Trophoblast cell (in vitro differentiated cells and primary cell): ENCODE measurements around the gene USP54.

Experiments used
- DNase-seq, 2 donors: peaks; one replicate each; pipeline ENCODE4 v3.0.0-alpha.2; 2016
- H2AFZ ChIP-seq: 2 replicates; pipeline ENCODE4 v1.6.1; 2013; ENCODE audit warnings: low read length, moderate library complexity, mild to moderate bottlenecking; ENCODE audit not compliant: insufficient read depth, poor library complexity
- H2AK5ac ChIP-seq: 2 replicates; pipeline ENCODE4 v1.6.1; 2013; ENCODE audit warnings: mild to moderate bottlenecking, low read length
- H2BK120ac ChIP-seq: 2 replicates; pipeline ENCODE4 v1.6.1; 2013; ENCODE audit warnings: low read length, mild to moderate bottlenecking, moderate library complexity; ENCODE audit not compliant: insufficient read depth, poor library complexity
- H2BK12ac ChIP-seq: 2 replicates; pipeline ENCODE4 v1.6.1; 2013; ENCODE audit warnings: mild to moderate bottlenecking, low read length, moderate library complexity
- H2BK5ac ChIP-seq: 2 replicates; pipeline ENCODE4 v1.6.1; 2013; ENCODE audit warnings: low read length, low read depth, moderate library complexity, mild to moderate bottlenecking; ENCODE audit not compliant: poor library complexity
- H3K14ac ChIP-seq: 2 replicates; pipeline ENCODE4 v1.6.1; 2013; ENCODE audit warnings: mild to moderate bottlenecking, low read length
- H3K18ac ChIP-seq: 2 replicates; pipeline ENCODE4 v1.6.1; 2013; ENCODE audit warnings: mild to moderate bottlenecking, low read length
- H3K23ac ChIP-seq: 2 replicates; pipeline ENCODE4 v1.6.1; 2013; ENCODE audit warnings: low read length
- H3K27ac ChIP-seq: 2 replicates; pipeline ENCODE4 v1.5.1; 2013; ENCODE audit warnings: low read depth, mild to moderate bottlenecking, inconsistent platforms, low read length, moderate library complexity
- H3K27me3 ChIP-seq: 2 replicates; pipeline ENCODE4 v1.6.1; 2013; ENCODE audit warnings: inconsistent platforms, mild to moderate bottlenecking, low read length, moderate library complexity; ENCODE audit not compliant: insufficient read depth
- H3K36me3 ChIP-seq, 2 experiments: 1 replicate in 1 of 2; 2 replicates in 1 of 2; pipeline ENCODE4 v1.6.1; 2013; ENCODE audit warnings: low read length in 2 of 2, mild to moderate bottlenecking in 2 of 2, moderate library complexity in 1 of 2; ENCODE audit not compliant: insufficient read depth in 2 of 2, control insufficient read depth in 1 of 2
- H3K4ac ChIP-seq: 2 replicates; pipeline ENCODE4 v1.6.1; 2013; ENCODE audit warnings: low read depth, mild to moderate bottlenecking, low read length, moderate library complexity
- H3K4me1 ChIP-seq, 2 experiments: 1 replicate in 1 of 2; 2 replicates in 1 of 2; pipeline ENCODE4 v1.6.1; 2013; ENCODE audit warnings: low read length in 2 of 2, mild to moderate bottlenecking in 2 of 2, moderate library complexity in 1 of 2; ENCODE audit not compliant: insufficient read depth in 2 of 2, control insufficient read depth in 1 of 2
- H3K4me2 ChIP-seq: 2 replicates; pipeline ENCODE4 v1.6.1; 2013; ENCODE audit warnings: inconsistent platforms, mild to moderate bottlenecking, low read length, moderate library complexity
- H3K4me3 ChIP-seq: 2 replicates; pipeline ENCODE4 v1.5.1; 2013; ENCODE audit warnings: mild to moderate bottlenecking, low read depth, low read length, inconsistent platforms
- H3K79me1 ChIP-seq: one replicate; pipeline ENCODE4 v1.6.1; 2013; ENCODE audit warnings: low read length
- H3K79me2 ChIP-seq: 2 replicates; pipeline ENCODE4 v1.6.1; 2013; ENCODE audit warnings: low read length, mild to moderate bottlenecking; ENCODE audit not compliant: control insufficient read depth, insufficient read depth, poor library complexity
- H3K9ac ChIP-seq: 2 replicates; pipeline ENCODE4 v1.6.1; 2013; ENCODE audit warnings: mild to moderate bottlenecking, low read length
- H3K9me3 ChIP-seq: 2 replicates; pipeline ENCODE4 v1.6.1; 2013; ENCODE audit warnings: low read depth, mild to moderate bottlenecking, control low read depth, inconsistent platforms, low read length; ENCODE audit not compliant: insufficient read depth
- H4K12ac ChIP-seq: 2 replicates; pipeline ENCODE4 v1.6.1; 2013; ENCODE audit warnings: low read depth, mild to moderate bottlenecking, low read length, moderate library complexity
- H4K8ac ChIP-seq: 2 replicates; pipeline ENCODE4 v1.6.1; 2013; ENCODE audit warnings: low read depth, mild to moderate bottlenecking, low read length, moderate library complexity
- H4K91ac ChIP-seq: one replicate; pipeline ENCODE4 v1.6.1; 2013; ENCODE audit warnings: low read depth, mild to moderate bottlenecking, low read length, moderate library complexity
- WGBS: extraction: QIAGEN DNeasy Blood & Tissue Kit; methylation state at CpG from one replicate; pipeline ENCODE4 v1.1.7; 2013; ENCODE audit warnings: missing lambda C conversion rate; ENCODE audit not compliant: insufficient read length, insufficient coverage; ENCODE audit errors: extremely low coverage; 5-methylcytosine and 5-hydroxymethylcytosine counted together

The USP54 gene

GRCh38 chr10:73551515-73551914, 39.6 kb downstream of the USP54 start:
- no CpG with 5 or more reads among the region's 1 CpG for WGBS
- Histone ChIP-seq H3K27me3 (no peaks in the 10 kb centered on the region), H3K4ac (no peak overlapping the region), H3K4me2 (no peak overlapping the region), H3K79me2 (no peaks in the 10 kb centered on the region), H3K36me3 (no peaks in the 10 kb centered on the region), H2BK5ac (no peak overlapping the region), H2AFZ (no peak overlapping the region), H3K18ac (no peak overlapping the region), H3K79me1 (no peaks in the 10 kb centered on the region), H4K8ac (no peak overlapping the region), H3K27ac (no peak overlapping the region), H2BK12ac (no peak overlapping the region), H3K14ac (no peak overlapping the region), H4K12ac (no peak overlapping the region), H3K4me3 (no peak overlapping the region), H4K91ac (no peak overlapping the region), H3K23ac (no peak overlapping the region), H3K4me1 (no peaks in the 10 kb centered on the region), H2AK5ac (no peak overlapping the region), H3K9me3 (no peaks in the 10 kb centered on the region), H2BK120ac (no peak overlapping the region), H3K9ac (no peak overlapping the region)
- DNase-seq = no peak

- Histone ChIP-seq H2BK5ac (no peak overlapping the region), H4K12ac (no peak overlapping the region), H4K8ac (no peak overlapping the region), H3K23ac (peak overlapping the region; percentile 95), H3K9ac (no peak overlapping the region), H3K79me2 (no peaks in the 10 kb centered on the region), H3K4me3 (no peak overlapping the region), H3K9me3 (no peaks in the 10 kb centered on the region), H3K4ac (no peak overlapping the region), H3K27ac (no peak overlapping the region), H2AFZ (no peak overlapping the region), H3K36me3 (peaks cover 0 to 1% of the 10 kb centered on the region in 2 experiments), H2AK5ac (no peak overlapping the region), H3K79me1 (no peaks in the 10 kb centered on the region), H3K27me3 (no peaks in the 10 kb centered on the region), H3K18ac (no peak overlapping the region), H4K91ac (no peak overlapping the region), H2BK120ac (no peak overlapping the region), H3K4me1 (no peaks in the 10 kb centered on the region), H3K4me2 (no peak overlapping the region), H3K14ac (no peak overlapping the region), H2BK12ac (no peak overlapping the region)
- no peak for DNase-seq
- WGBS = no CpG with 5 or more reads among the region's 2 CpGs
These were observed 45.8 kb downstream of the USP54 start for GRCh38 chr10:73545357-73545756.

GRCh38 chr10:73537709-73538108, 53.4 kb downstream of the USP54 start:
- H2BK5ac ChIP-seq = no peak overlapping the region
- no peak overlapping the region for H3K27ac ChIP-seq
- no peak overlapping the region for H3K9ac ChIP-seq
- no peak overlapping the region for H2AFZ ChIP-seq
- no CpG with 5 or more reads among the region's 7 CpGs for WGBS
- H3K18ac ChIP-seq = no peak overlapping the region
- no peaks in the 10 kb centered on the region for H3K9me3 ChIP-seq
- no peak overlapping the region for H4K12ac ChIP-seq
- no peak overlapping the region for H3K4ac ChIP-seq
- no peak for DNase-seq
- H3K14ac ChIP-seq = no peak overlapping the region
- H3K4me2 ChIP-seq = no peak overlapping the region
- H3K79me1 ChIP-seq = no peaks in the 10 kb centered on the region
- H3K23ac ChIP-seq = no peak overlapping the region
- H2BK120ac ChIP-seq = no peak overlapping the region
- no peak overlapping the region for H4K91ac ChIP-seq
- H2AK5ac ChIP-seq = no peak overlapping the region
- no peaks in the 10 kb centered on the region for H3K27me3 ChIP-seq
- H2BK12ac ChIP-seq = no peak overlapping the region
- H3K79me2 ChIP-seq = no peaks in the 10 kb centered on the region
- no peaks in the 10 kb centered on the region for H3K4me1 ChIP-seq
- H4K8ac ChIP-seq = no peak overlapping the region
- H3K36me3 ChIP-seq = peaks cover 0 to 5% of the 10 kb centered on the region in 2 experiments
- no peak overlapping the region for H3K4me3 ChIP-seq

GRCh38 chr10:73537288-73537687, 53.9 kb downstream of the USP54 start:
- no peak overlapping the region for H3K9ac ChIP-seq
- H3K4me2 ChIP-seq = no peak overlapping the region
- H3K27me3 ChIP-seq = no peaks in the 10 kb centered on the region
- H3K4ac ChIP-seq = no peak overlapping the region
- no CpG with 5 or more reads among the region's 2 CpGs for WGBS
- no peak overlapping the region for H3K14ac ChIP-seq
- peaks cover 0 to 5% of the 10 kb centered on the region in 2 experiments for H3K36me3 ChIP-seq
- no peak overlapping the region for H3K27ac ChIP-seq
- no peak overlapping the region for H4K8ac ChIP-seq
- no peak overlapping the region for H2AK5ac ChIP-seq
- H4K12ac ChIP-seq = no peak overlapping the region
- H3K4me3 ChIP-seq = no peak overlapping the region
- no peaks in the 10 kb centered on the region for H3K4me1 ChIP-seq
- no peak overlapping the region for H3K23ac ChIP-seq
- H3K79me1 ChIP-seq = no peaks in the 10 kb centered on the region
- H3K79me2 ChIP-seq = no peaks in the 10 kb centered on the region
- H2AFZ ChIP-seq = no peak overlapping the region
- H4K91ac ChIP-seq = no peak overlapping the region
- H3K9me3 ChIP-seq = no peaks in the 10 kb centered on the region
- no peak overlapping the region for H2BK12ac ChIP-seq
- no peak overlapping the region for H2BK5ac ChIP-seq
- DNase-seq = no peak
- H3K18ac ChIP-seq = no peak overlapping the region
- no peak overlapping the region for H2BK120ac ChIP-seq
